GM19455 (cell line): ENCODE data around the gene PTPRQ.

ENCODE experiments used
- ATAC-seq: cut with Tn5 transposase; IDR thresholded peaks from one replicate; pipeline ENCODE4 v1.9.1; 2021; ENCODE audit not compliant: unreplicated experiment

PTPRQ gene

GRCh38 chr12:80700327-80700726 is 256.3 kb downstream of the PTPRQ start:
- ATAC-seq = no peak

GRCh38 chr12:80701388-80701787 is 257.4 kb downstream of the PTPRQ start:
- ATAC-seq = no peak

- ATAC-seq = peak; percentile 86
Observed at GRCh38 chr12:80702889-80703805, 259.1 kb downstream of the PTPRQ start.

- no peak for ATAC-seq
Observed at GRCh38 chr12:80704420-80704819, 260.4 kb downstream of the PTPRQ start.

- ATAC-seq = no peak
Observed at GRCh38 chr12:80707126-80707829, 263.2 kb downstream of the PTPRQ start, which contains the start of gene MYF6. Gene MYF6 (plus strand): TSS chr12:80707634. CDS start chr12:80707720, 86 bp downstream.

- ATAC-seq = no peak
Observed at GRCh38 chr12:80707830-80708258, 263.8 kb downstream of the PTPRQ start.

- ATAC-seq = no peak
Observed at GRCh38 chr12:80708259-80708974, 264.4 kb downstream of the PTPRQ start.

GRCh38 chr12:80708975-80709328 is 264.9 kb downstream of the PTPRQ start:
- no peak for ATAC-seq

GRCh38 chr12:80709811-80710726 is 266.0 kb downstream of the PTPRQ start:
- peak; percentile 65 for ATAC-seq

GRCh38 chr12:80710727-80711449 is 266.9 kb downstream of the PTPRQ start:
- ATAC-seq = peak; percentile 27

GRCh38 chr12:80711866-80712265 is 267.8 kb downstream of the PTPRQ start:
- no peak for ATAC-seq

GRCh38 chr12:80712866-80713265 is 268.8 kb downstream of the PTPRQ start:
- ATAC-seq = no peak

GRCh38 chr12:80713419-80713818 is 269.4 kb downstream of the PTPRQ start:
- no peak for ATAC-seq

- ATAC-seq = no peak
Observed at GRCh38 chr12:80714055-80714454, 270.0 kb downstream of the PTPRQ start.

GRCh38 chr12:80714846-80715245 is 270.8 kb downstream of the PTPRQ start:
- ATAC-seq = no peak

GRCh38 chr12:80715713-80716249 is 271.7 kb downstream of the PTPRQ start:
- no peak for ATAC-seq

- ATAC-seq = no peak
Observed at GRCh38 chr12:80716696-80717469, 272.8 kb downstream of the PTPRQ start, which contains the start of gene MYF5. Gene MYF5 (plus strand): TSS chr12:80716912. CDS start chr12:80717064, 152 bp downstream.

GRCh38 chr12:80717856-80718255 is 273.8 kb downstream of the PTPRQ start:
- no peak for ATAC-seq

- ATAC-seq = no peak
Observed at GRCh38 chr12:80720516-80720915, 276.5 kb downstream of the PTPRQ start.
